ENCODE data around the gene TMEM14A. TPM values are rescaled to one million over a fixed set of nuclear protein-coding genes. Genes with fewer than 3 reads are reported as not detected.

TMEM14A gene
- polyA plus RNA-seq, 1 donor (not counting 4 experiments of a cell fraction or from before 2014, with no cell fraction given) = 44.2 TPM

DNA sequence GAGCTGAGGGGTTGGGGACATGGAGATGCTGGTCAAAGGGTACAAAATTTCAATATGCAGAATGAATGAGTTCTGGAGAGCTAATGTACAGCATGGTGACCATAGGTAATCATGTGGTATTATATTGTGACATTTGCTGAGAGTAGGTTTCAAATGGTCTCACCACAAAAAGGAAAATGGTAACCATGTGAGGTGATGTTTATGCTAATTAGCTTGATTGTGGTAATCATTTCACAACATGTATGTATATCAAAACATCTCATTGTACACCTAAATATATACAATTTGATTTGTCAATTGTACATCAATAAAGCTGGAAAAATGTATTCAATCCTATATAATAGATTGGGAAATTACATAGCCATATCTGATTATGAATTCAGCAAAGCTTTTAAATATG is 29.5 kb upstream of the TMEM14A start:
- no peak for TF ChIP-seq EZH2 (IDR thresholded peaks at IDR 0.05; ENCODE audit: low read length)
- TF ChIP-seq, protein P1, sequence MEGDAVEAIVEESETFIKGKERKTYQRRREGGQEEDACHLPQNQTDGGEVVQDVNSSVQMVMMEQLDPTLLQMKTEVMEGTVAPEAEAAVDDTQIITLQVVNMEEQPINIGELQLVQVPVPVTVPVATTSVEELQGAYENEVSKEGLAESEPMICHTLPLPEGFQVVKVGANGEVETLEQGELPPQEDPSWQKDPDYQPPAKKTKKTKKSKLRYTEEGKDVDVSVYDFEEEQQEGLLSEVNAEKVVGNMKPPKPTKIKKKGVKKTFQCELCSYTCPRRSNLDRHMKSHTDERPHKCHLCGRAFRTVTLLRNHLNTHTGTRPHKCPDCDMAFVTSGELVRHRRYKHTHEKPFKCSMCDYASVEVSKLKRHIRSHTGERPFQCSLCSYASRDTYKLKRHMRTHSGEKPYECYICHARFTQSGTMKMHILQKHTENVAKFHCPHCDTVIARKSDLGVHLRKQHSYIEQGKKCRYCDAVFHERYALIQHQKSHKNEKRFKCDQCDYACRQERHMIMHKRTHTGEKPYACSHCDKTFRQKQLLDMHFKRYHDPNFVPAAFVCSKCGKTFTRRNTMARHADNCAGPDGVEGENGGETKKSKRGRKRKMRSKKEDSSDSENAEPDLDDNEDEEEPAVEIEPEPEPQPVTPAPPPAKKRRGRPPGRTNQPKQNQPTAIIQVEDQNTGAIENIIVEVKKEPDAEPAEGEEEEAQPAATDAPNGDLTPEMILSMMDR (optimal IDR thresholded peaks at IDR 0.05 in 1 of 3, IDR thresholded peaks at IDR 0.05 in 1 of 3, conservative IDR thresholded peaks at IDR 0.05 in 1 of 3; ENCODE audit: extremely low read depth in 1 of 3, insufficient read depth in 2 of 3, low read length in 3 of 3) = no peak
- Histone ChIP-seq H3K9ac (ENCODE audit: control insufficient read depth, extremely low read depth, insufficient read depth, low read length) (no peak overlapping the region), H3K27ac (ENCODE audit: control insufficient read depth, insufficient read depth, low read length) (no peak overlapping the region), H3K4me1 (ENCODE audit: control insufficient read depth, extremely low read depth, insufficient read depth, low read length) (no peaks in the 10 kb centered on the region), H3K36me3 (ENCODE audit: control insufficient read depth in 2 of 2, extremely low read depth in 1 of 2, insufficient read depth in 2 of 2, low read length in 2 of 2) (no peaks in the 10 kb centered on the region), H3K9me3 (ENCODE audit: control insufficient read depth, low read depth, low read length) (no peaks in the 10 kb centered on the region), H2AFZ (ENCODE audit: control insufficient read depth, low read length) (no peak overlapping the region), H3K79me2 (ENCODE audit: control insufficient read depth, insufficient read depth, low read length) (no peaks in the 10 kb centered on the region), H3K4me3 (ENCODE audit: control insufficient read depth in 2 of 3, extremely low read depth in 1 of 3, insufficient read depth in 2 of 3, low read depth in 1 of 3, low read length in 3 of 3) (no peak overlapping the region), H3K4me2 (ENCODE audit: control insufficient read depth, extremely low read depth, insufficient read depth, low read depth, low read length) (no peak overlapping the region), H3K9me1 (ENCODE audit: control insufficient read depth, extremely low read depth, insufficient read depth, low read length) (no peaks in the 10 kb centered on the region), H4K20me1 (ENCODE audit: control insufficient read depth, extremely low read depth, insufficient read depth, low read length) (no peaks in the 10 kb centered on the region), H3K27me3 (ENCODE audit: control insufficient read depth, extremely low read depth, insufficient read depth, low read length) (peaks cover 14% of the 10 kb centered on the region)
- no peak for FAIRE-seq
- no peak for DNase-seq (ENCODE audit: low read depth, low spot score)
- dilution Hi-C loops (cut with MboI; ENCODE audit: extremely low pct_ligation_motif_present, low sequenced_read_pairs) = no loop called here

DNA sequence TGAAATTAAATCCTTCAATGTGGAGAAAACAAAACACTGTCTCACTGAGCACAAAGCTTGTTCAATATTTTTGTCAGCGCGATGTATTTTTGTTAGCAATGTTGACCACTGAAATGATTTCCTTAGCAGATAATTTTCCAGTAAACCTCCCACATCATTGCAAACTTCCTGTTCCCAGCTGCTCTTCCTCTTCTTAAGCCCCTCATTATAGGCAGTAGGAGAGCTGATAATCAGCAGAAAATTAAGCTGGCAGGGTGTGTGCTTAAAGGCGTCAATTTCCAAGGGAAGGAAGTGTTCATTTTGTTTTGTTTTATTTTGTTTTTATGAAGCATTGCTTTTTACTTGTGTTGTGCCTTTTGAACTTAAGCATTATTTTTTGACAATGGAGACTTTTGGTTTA is 29.1 kb upstream of the TMEM14A start:
- Histone ChIP-seq H3K4me2 (ENCODE audit: control insufficient read depth, extremely low read depth, insufficient read depth, low read depth, low read length) (no peak overlapping the region), H3K27me3 (ENCODE audit: control insufficient read depth, extremely low read depth, insufficient read depth, low read length) (peaks cover 14% of the 10 kb centered on the region), H2AFZ (ENCODE audit: control insufficient read depth, low read length) (no peak overlapping the region), H4K20me1 (ENCODE audit: control insufficient read depth, extremely low read depth, insufficient read depth, low read length) (no peaks in the 10 kb centered on the region), H3K9me1 (ENCODE audit: control insufficient read depth, extremely low read depth, insufficient read depth, low read length) (no peaks in the 10 kb centered on the region), H3K79me2 (ENCODE audit: control insufficient read depth, insufficient read depth, low read length) (no peaks in the 10 kb centered on the region), H3K4me1 (ENCODE audit: control insufficient read depth, extremely low read depth, insufficient read depth, low read length) (peaks cover 1% of the 10 kb centered on the region), H3K27ac (ENCODE audit: control insufficient read depth, insufficient read depth, low read length) (no peak overlapping the region), H3K36me3 (ENCODE audit: control insufficient read depth in 2 of 2, extremely low read depth in 1 of 2, insufficient read depth in 2 of 2, low read length in 2 of 2) (no peaks in the 10 kb centered on the region), H3K9me3 (ENCODE audit: control insufficient read depth, low read depth, low read length) (no peaks in the 10 kb centered on the region), H3K9ac (ENCODE audit: control insufficient read depth, extremely low read depth, insufficient read depth, low read length) (no peak overlapping the region), H3K4me3 (ENCODE audit: control insufficient read depth in 2 of 3, extremely low read depth in 1 of 3, insufficient read depth in 2 of 3, low read depth in 1 of 3, low read length in 3 of 3) (no peak overlapping the region)
- FAIRE-seq (no peak), DNase-seq (ENCODE audit: low read depth, low spot score) (no peak)
- TF ChIP-seq, protein P1 (optimal IDR thresholded peaks at IDR 0.05 in 1 of 3, IDR thresholded peaks at IDR 0.05 in 1 of 3, conservative IDR thresholded peaks at IDR 0.05 in 1 of 3; ENCODE audit: extremely low read depth in 1 of 3, insufficient read depth in 2 of 3, low read length in 3 of 3) = no peak
- no peak for TF ChIP-seq EZH2 (IDR thresholded peaks at IDR 0.05; ENCODE audit: low read length)
- dilution Hi-C loops (cut with MboI; ENCODE audit: extremely low pct_ligation_motif_present, low sequenced_read_pairs) = no loop called here

Data from keratinocyte (primary cell).